Right lung (tissue), 5 donors: Measurements from ENCODE around the gene HGFAC. TPM values are rescaled to one million over a fixed set of nuclear protein-coding genes. Genes with fewer than 3 reads are reported as not detected.
A peak's percentile ranks its signal among the peaks of the same experiment; 100 is the strongest.

Experiments
- DNase-seq, 2 donors: peaks; one replicate each; pipeline ENCODE4 v3.0.0-alpha.2; 2013
- polyA plus RNA-seq, 5 donors: library from polyadenylated mRNA; unstranded; fragments of 120-200 nt; gene quantifications; one replicate each; pipeline versions ENCODE4 v1.2.1 to v1.2.3, GENCODE V29; 2013; ENCODE audit warnings: inconsistent platforms in 1 of 5, low replicate concordance in 1 of 5; ENCODE audit not compliant: insufficient read length in 5 of 5, insufficient read depth in 1 of 5

HGFAC gene
- polyA plus RNA-seq, 5 donors = 0.41 to 1.7 (median 0.90) TPM

- DNase-seq = no peak
Measured at GRCh38 chr4:3473181-3473950, 31.6 kb downstream of the HGFAC start.

GRCh38 chr4:3473996-3474765 is 32.4 kb downstream of the HGFAC start:
- DNase-seq = no peak

- DNase-seq = no peak
Measured at GRCh38 chr4:3475041-3475712, 33.4 kb downstream of the HGFAC start.

- no peak for DNase-seq
Measured at GRCh38 chr4:3475713-3476260, 34.0 kb downstream of the HGFAC start.

GRCh38 chr4:3476341-3476747 is 34.6 kb downstream of the HGFAC start:
- no peak for DNase-seq

- no peak for DNase-seq
Measured at GRCh38 chr4:3476936-3477749, 35.4 kb downstream of the HGFAC start.

- no peak for DNase-seq
Measured at GRCh38 chr4:3477750-3478430, 36.1 kb downstream of the HGFAC start.

GRCh38 chr4:3478446-3479357 is 36.9 kb downstream of the HGFAC start:
- DNase-seq = no peak

- DNase-seq = no peak
Measured at GRCh38 chr4:3479358-3480101, 37.8 kb downstream of the HGFAC start.

GRCh38 chr4:3480528-3481112 is 38.9 kb downstream of the HGFAC start:
- DNase-seq = peak; percentile 66 to 77

- no peak for DNase-seq
Measured at GRCh38 chr4:3481113-3481531, 39.4 kb downstream of the HGFAC start.

GRCh38 chr4:3481783-3482393 is 40.1 kb downstream of the HGFAC start:
- DNase-seq = no peak

- no peak for DNase-seq
Measured at GRCh38 chr4:3482707-3483106, 40.9 kb downstream of the HGFAC start.

- no peak for DNase-seq
Measured at GRCh38 chr4:3483471-3483921, 41.7 kb downstream of the HGFAC start.

- no peak for DNase-seq
Measured at GRCh38 chr4:3484057-3484973, 42.5 kb downstream of the HGFAC start.

- no peak for DNase-seq
Measured at GRCh38 chr4:3485011-3485791, 43.4 kb downstream of the HGFAC start.
